Upper lobe of right lung (tissue), 1 donor: Measurements from ENCODE around the gene PARVA. TPM values are rescaled to one million over a fixed set of nuclear protein-coding genes. Genes with fewer than 3 reads are reported as not detected.

Source experiments
- ATAC-seq: fragments of 200-7000 bp; cut with Tn5 transposase; one replicate; pipeline ENCODE4 v1.9.1; 2020; ENCODE audit warnings: mild to moderate bottlenecking, moderate library complexity
- DNase-seq: peaks from one replicate; pipeline ENCODE4 v3.0.0-alpha.2; 2020
- H3K27ac ChIP-seq: fragments of 200-600 bp; one replicate; pipeline ENCODE4 v1.8.0; 2022
- H3K27me3 ChIP-seq: fragments of 200-600 bp; one replicate; pipeline ENCODE4 v1.8.0; 2022; ENCODE audit warnings: mild to moderate bottlenecking
- H3K36me3 ChIP-seq: fragments of 200-600 bp; one replicate; pipeline ENCODE4 v1.8.0; 2022
- H3K4me1 ChIP-seq: fragments of 200-600 bp; one replicate; pipeline ENCODE4 v1.8.0; 2022
- H3K4me3 ChIP-seq: fragments of 200-600 bp; one replicate; pipeline ENCODE4 v1.8.0; 2022; ENCODE audit warnings: mild to moderate bottlenecking
- H3K9me3 ChIP-seq: fragments of 200-600 bp; one replicate; pipeline ENCODE4 v1.8.0; 2022
- CTCF ChIP-seq: fragments of 200-600 bp; IDR thresholded peaks from one replicate; pipeline ENCODE4 v1.8.0; 2022; ENCODE audit warnings: antibody characterized with exemption
- intact Hi-C: fragments of 100-400 bp; cut with DNase I; formaldehyde crosslinking; loops from one replicate; pipeline ENCODE4 v1.11.0; 2022
- total RNA-seq: library from RNA; stranded (reverse); fragmentation: NEBNext Ultra II Directional; extraction: Animal tissue kit (Norgen Biotek cat#: 25700); gene quantifications from one replicate; pipeline ENCODE4 v1.2.1, GENCODE V29; 2021
- donor health status: DM: no; HTN: yes; CAD: no; lungs with severe emphysema.

PARVA gene
- total RNA-seq, 1 donor from 2014 or later = 84.0 TPM

GRCh38 chr11:12482839-12483238 lies 105.5 kb downstream of the PARVA start:
- DNase-seq (no peak), ATAC-seq (peak; percentile 85)
- no peak overlapping the region for H3K4me3 ChIP-seq
- no peaks in the 10 kb centered on the region for H3K9me3 ChIP-seq
- H3K27me3 ChIP-seq = no peaks in the 10 kb centered on the region
- intact Hi-C loops = no loop called here
- no peaks in the 10 kb centered on the region for H3K4me1 ChIP-seq
- peaks cover 22% of the 10 kb centered on the region for H3K36me3 ChIP-seq
- TF ChIP-seq CTCF = no peak
- H3K27ac ChIP-seq = no peak overlapping the region

- H3K4me1 ChIP-seq = no peaks in the 10 kb centered on the region
- no peak for TF ChIP-seq CTCF
- peaks cover 14% of the 10 kb centered on the region for H3K36me3 ChIP-seq
- ATAC-seq = no peak
- H3K27ac ChIP-seq = no peak overlapping the region
- intact Hi-C loops = no loop called here
- no peak for DNase-seq
- no peak overlapping the region for H3K4me3 ChIP-seq
- no peaks in the 10 kb centered on the region for H3K27me3 ChIP-seq
- no peaks in the 10 kb centered on the region for H3K9me3 ChIP-seq
Measured at GRCh38 chr11:12483604-12484003, 106.2 kb downstream of the PARVA start.

GRCh38 chr11:12485328-12485727 lies 108.0 kb downstream of the PARVA start:
- TF ChIP-seq CTCF = peak; percentile 35
- intact Hi-C loops = no loop called here
- H3K4me1 ChIP-seq = no peaks in the 10 kb centered on the region
- no peaks in the 10 kb centered on the region for H3K9me3 ChIP-seq
- ATAC-seq (no peak), DNase-seq (no peak)
- H3K36me3 ChIP-seq = peaks cover 1% of the 10 kb centered on the region
- H3K27ac ChIP-seq = no peak overlapping the region
- H3K27me3 ChIP-seq = no peaks in the 10 kb centered on the region
- H3K4me3 ChIP-seq = no peak overlapping the region

- H3K36me3 ChIP-seq = no peaks in the 10 kb centered on the region
- intact Hi-C loops = no loop called here
- H3K27me3 ChIP-seq = no peaks in the 10 kb centered on the region
- ATAC-seq = no peak
- H3K9me3 ChIP-seq = no peaks in the 10 kb centered on the region
- no peaks in the 10 kb centered on the region for H3K4me1 ChIP-seq
- no peak for TF ChIP-seq CTCF
- no peak for DNase-seq
- no peak overlapping the region for H3K27ac ChIP-seq
- H3K4me3 ChIP-seq = no peak overlapping the region
Measured at GRCh38 chr11:12489246-12489772, 111.9 kb downstream of the PARVA start.

GRCh38 chr11:12494699-12495098 lies 117.3 kb downstream of the PARVA start:
- Histone ChIP-seq H3K9me3 (no peaks in the 10 kb centered on the region), H3K4me3 (no peak overlapping the region), H3K4me1 (no peaks in the 10 kb centered on the region), H3K27ac (no peak overlapping the region), H3K27me3 (no peaks in the 10 kb centered on the region), H3K36me3 (peaks cover 12% of the 10 kb centered on the region)
- no peak for TF ChIP-seq CTCF
- ATAC-seq = no peak
- no peak for DNase-seq
- intact Hi-C loops = no loop called here
